Kidney (tissue), 22 donors: ENCODE measurements around the gene A3GALT2. TPM values are rescaled to one million over a fixed set of nuclear protein-coding genes. Genes with fewer than 3 reads are reported as not detected.

ENCODE experiments used
- DNase-seq, 5 donors: peaks; one replicate each; pipeline ENCODE4 v3.0.0-alpha.2; 2013 to 2020
- FAIRE-seq: peaks from 2 replicates; lab custom pipeline; 2012; peaks lifted over from hg19 to GRCh38; lab: Jason Lieb, UNC
- H3K27ac ChIP-seq, 2 donors: one replicate each; pipeline ENCODE4 v1.7.0; 2013; ENCODE audit warnings: low read depth in 2 of 2, low read length in 2 of 2, inconsistent platforms in 1 of 2
- H3K27me3 ChIP-seq: one replicate; pipeline ENCODE4 v1.7.1; 2013; ENCODE audit warnings: low read length, inconsistent platforms; ENCODE audit not compliant: control insufficient read depth, insufficient read depth
- H3K36me3 ChIP-seq, 3 donors: one replicate each; pipeline versions ENCODE4 v1.7.0 to v1.7.1; 2013; ENCODE audit warnings: low read length in 3 of 3, control low read depth in 1 of 3, inconsistent platforms in 1 of 3; ENCODE audit not compliant: insufficient read depth in 3 of 3, control insufficient read depth in 2 of 3
- H3K4me1 ChIP-seq, 3 donors: one replicate each; pipeline versions ENCODE4 v1.7.0 to v1.7.1; 2013; ENCODE audit warnings: low read length in 3 of 3, inconsistent platforms in 1 of 3, low read depth in 1 of 3; ENCODE audit not compliant: control insufficient read depth in 2 of 3, insufficient read depth in 2 of 3
- H3K4me3 ChIP-seq, 3 donors: one replicate each; pipeline versions ENCODE4 v1.7.0 to v1.8.1; 2013; ENCODE audit warnings: low read length in 3 of 3, control low read depth in 1 of 3, inconsistent platforms in 1 of 3
- H3K9ac ChIP-seq, 3 donors: one replicate each; pipeline versions ENCODE4 v1.7.0 to v1.7.1; 2013; ENCODE audit warnings: low read length in 3 of 3, control low read depth in 1 of 3, inconsistent platforms in 1 of 3
- H3K9me3 ChIP-seq, 3 donors: one replicate each; pipeline versions ENCODE4 v1.7.0 to v1.7.1; 2013; ENCODE audit warnings: low read length in 3 of 3, control low read depth in 1 of 3, inconsistent platforms in 1 of 3; ENCODE audit not compliant: control insufficient read depth in 2 of 3, insufficient read depth in 1 of 3
- intact Hi-C: fragments of 100-400 bp; cut with DNase I; formaldehyde crosslinking; loops from one replicate; pipeline ENCODE4 v1.11.1; 2022
- long read RNA-seq, 10 donors: library from polyadenylated mRNA in 1 of 10; unstranded in 1 of 10; transcript quantifications; one replicate each; pipeline ENCODE4 v2.0.0 and lab custom pipeline, GENCODE V29; 2021 to 2026
- polyA plus RNA-seq: library from polyadenylated mRNA; stranded (reverse); fragments of 350-450 nt; fragmentation: Illumina TruSeq; extraction: RNeasy Lipid Tissue Mini Kit (QIAGEN cat#74804); gene quantifications from one replicate; pipeline ENCODE4 v1.2.3, GENCODE V29; 2014; ENCODE audit warnings: low read depth, low replicate concordance; ENCODE audit not compliant: insufficient read depth
- total RNA-seq: library from RNA; stranded (reverse); fragmentation: NEBNext Ultra II Directional; extraction: Animal tissue kit (Norgen Biotek cat#: 25700); gene quantifications from one replicate; pipeline ENCODE4 v1.2.1, GENCODE V29; 2021
- TF ChIP-seq, protein P1 (sequence below): IDR thresholded peaks from 3 replicates; pipeline ENCODE4 v1.5.1; 2012; ENCODE audit warnings: mild to moderate bottlenecking, moderate library complexity, borderline replicate concordance; ENCODE audit not compliant: insufficient read depth; ENCODE audit errors: extremely low read depth
- donor health status: control.
- donor health status: control.
- donor health status: control.
- donor health status: control.
- donor health status: control.
- donor health status: DM: yes; HTN: yes; CAD: no.
- donor health status: Normal renal cell carcinoma (clear cell type).

Gene A3GALT2
- total RNA-seq (not detected), polyA plus RNA-seq (not detected)
- long read RNA-seq, donor 1: 0 reads
- long read RNA-seq, donor 2: 0 reads
- long read RNA-seq, donor 3: 0 reads
- long read RNA-seq, donor 4: 0 reads
- long read RNA-seq, donor 5: 0 reads
- long read RNA-seq, donor 6: 0 reads
- long read RNA-seq, donor 7, partial matches to known transcripts: 0 of 1 reads
- long read RNA-seq, donor 7, other reads (novel, unspliced or antisense): 1 of 1 reads
- long read RNA-seq, donor 8: 0 reads
- long read RNA-seq, donor 9: 0 reads
- long read RNA-seq, donor 10: 0 reads

GRCh38 chr1:33320619-33321165 is at the start of gene A3GALT2:
Gene A3GALT2 (minus strand): TSS chr1:33321098. CDS start chr1:33321098, 0 bp downstream.
- Histone ChIP-seq H3K9ac (peak within 1 kb of the TSS in 1 of 3 donors; percentile 27), H3K36me3 (peaks cover 8 to 22% (median 19%) of the 10 kb centered on the region in 3 donors), H3K27me3 (no peaks in the 10 kb centered on the region), H3K4me1 (peaks cover 0 to 19% (median 7%) of the 10 kb centered on the region in 3 donors), H3K4me3 (no peak within 1 kb of the TSS), H3K9me3 (no peaks in the 10 kb centered on the region), H3K27ac (peak within 1 kb of the TSS in 1 of 2 donors; percentile 29)
- intact Hi-C loops: no loop called here
- FAIRE-seq (no peak), DNase-seq (no peak)
- TF ChIP-seq, protein P1, sequence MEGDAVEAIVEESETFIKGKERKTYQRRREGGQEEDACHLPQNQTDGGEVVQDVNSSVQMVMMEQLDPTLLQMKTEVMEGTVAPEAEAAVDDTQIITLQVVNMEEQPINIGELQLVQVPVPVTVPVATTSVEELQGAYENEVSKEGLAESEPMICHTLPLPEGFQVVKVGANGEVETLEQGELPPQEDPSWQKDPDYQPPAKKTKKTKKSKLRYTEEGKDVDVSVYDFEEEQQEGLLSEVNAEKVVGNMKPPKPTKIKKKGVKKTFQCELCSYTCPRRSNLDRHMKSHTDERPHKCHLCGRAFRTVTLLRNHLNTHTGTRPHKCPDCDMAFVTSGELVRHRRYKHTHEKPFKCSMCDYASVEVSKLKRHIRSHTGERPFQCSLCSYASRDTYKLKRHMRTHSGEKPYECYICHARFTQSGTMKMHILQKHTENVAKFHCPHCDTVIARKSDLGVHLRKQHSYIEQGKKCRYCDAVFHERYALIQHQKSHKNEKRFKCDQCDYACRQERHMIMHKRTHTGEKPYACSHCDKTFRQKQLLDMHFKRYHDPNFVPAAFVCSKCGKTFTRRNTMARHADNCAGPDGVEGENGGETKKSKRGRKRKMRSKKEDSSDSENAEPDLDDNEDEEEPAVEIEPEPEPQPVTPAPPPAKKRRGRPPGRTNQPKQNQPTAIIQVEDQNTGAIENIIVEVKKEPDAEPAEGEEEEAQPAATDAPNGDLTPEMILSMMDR: no peak

DNA sequence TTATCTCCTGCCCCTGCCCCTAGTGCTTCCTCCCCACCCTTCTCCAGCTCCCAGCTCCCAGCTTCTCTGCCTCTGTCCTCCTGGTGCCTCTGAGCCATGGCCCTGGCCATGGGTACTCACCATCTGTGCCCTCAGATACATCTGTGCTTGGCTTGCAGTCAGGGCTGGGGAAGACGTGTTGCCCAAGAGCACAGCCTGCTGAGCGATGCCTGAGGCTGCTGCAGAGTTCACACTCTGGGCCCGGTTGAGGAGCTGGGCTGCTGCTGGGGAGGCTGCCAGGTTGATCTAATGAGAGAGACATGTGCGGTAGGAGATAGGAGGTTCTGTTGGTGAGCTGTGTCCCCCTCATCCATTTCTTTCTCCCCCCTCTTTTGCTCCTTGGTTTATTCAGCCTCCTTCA is 49.4 kb upstream of the A3GALT2 start:
- H3K9me3 ChIP-seq: no peaks in the 10 kb centered on the region
- H3K9ac ChIP-seq: no peak overlapping the region
- no peak for FAIRE-seq
- H3K36me3 ChIP-seq: peaks cover 0 to 18% (median 2%) of the 10 kb centered on the region in 3 donors
- peaks cover 8 to 25% (median 19%) of the 10 kb centered on the region in 3 donors for H3K4me1 ChIP-seq
- no peak for DNase-seq
- intact Hi-C loops: no loop called here
- no peak overlapping the region for H3K27ac ChIP-seq
- no peaks in the 10 kb centered on the region for H3K27me3 ChIP-seq
- H3K4me3 ChIP-seq: no peak overlapping the region
- TF ChIP-seq, protein P1: no peak

- intact Hi-C loops: loop anchor here (5.0 kb wide), 1 partner anchor 72 kb away; no protein-coding TSS in a partner anchor
- no peak overlapping the region for H3K4me3 ChIP-seq
- H3K27me3 ChIP-seq: no peaks in the 10 kb centered on the region
- peaks cover 0 to 18% (median 2%) of the 10 kb centered on the region in 3 donors for H3K36me3 ChIP-seq
- TF ChIP-seq, protein P1: no peak
- H3K27ac ChIP-seq: no peak overlapping the region
- no peak overlapping the region for H3K9ac ChIP-seq
- FAIRE-seq (no peak), DNase-seq (no peak)
- peaks cover 9 to 30% (median 22%) of the 10 kb centered on the region in 3 donors for H3K4me1 ChIP-seq
- H3K9me3 ChIP-seq: no peaks in the 10 kb centered on the region
Observed at GRCh38 chr1:33369764-33370163, 48.9 kb upstream of the A3GALT2 start.
